Measurements from ENCODE around the gene COL5A1.

The COL5A1 gene

DNA sequence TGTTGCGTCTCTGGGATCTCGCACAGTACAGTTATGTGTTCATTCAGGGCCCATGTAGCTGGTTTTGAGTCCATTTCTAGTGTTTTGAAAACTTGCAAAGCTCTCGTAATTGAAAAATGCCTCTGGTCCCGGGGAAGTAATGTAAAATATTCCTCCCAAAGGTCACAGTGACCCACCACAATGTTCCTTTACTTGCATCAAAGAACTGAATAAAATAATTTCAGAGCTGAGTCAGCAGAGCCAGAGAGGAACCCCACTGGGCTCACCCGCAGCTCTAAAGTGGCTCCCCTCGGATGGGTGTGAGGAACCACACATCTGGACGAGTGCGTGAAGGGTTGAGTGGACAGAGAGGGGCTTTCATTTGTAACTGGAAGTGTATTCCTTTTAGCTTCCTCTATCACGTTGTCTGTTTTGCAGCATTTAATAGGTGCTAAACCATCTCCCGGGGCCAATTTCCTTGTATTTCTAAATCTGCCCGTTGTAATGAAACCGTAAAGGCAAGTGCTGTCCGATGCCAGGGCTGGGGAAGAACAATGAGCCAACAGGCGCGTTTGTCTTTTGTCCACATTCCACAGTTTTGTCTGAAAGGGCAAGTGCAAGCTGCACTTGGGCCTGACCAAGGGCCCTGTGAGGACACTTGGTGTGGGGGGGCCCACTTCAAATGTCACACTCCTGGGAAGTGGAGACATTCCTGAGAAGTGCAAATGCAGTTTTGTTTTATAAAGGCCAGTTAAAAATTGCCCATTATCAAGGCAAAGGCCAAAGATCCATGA lies 29.9 kb downstream of the COL5A1 start:
- Histone ChIP-seq H3K4me3 (ENCODE audit: low read depth in 1 of 2, low read length in 2 of 2) (no peak overlapping the region), H3K36me3 (ENCODE audit: insufficient read depth, low read length) (no peaks in the 10 kb centered on the region), H3K4me1 (ENCODE audit: insufficient read depth, low read length) (no peaks in the 10 kb centered on the region), H3K79me2 (ENCODE audit: insufficient read depth, low read length) (no peaks in the 10 kb centered on the region), H3K9me3 (ENCODE audit: insufficient read depth, low read length, severe bottlenecking) (no peaks in the 10 kb centered on the region), H2AFZ (ENCODE audit: low read depth, low read length) (no peak overlapping the region), H3K27ac (ENCODE audit: low read length) (no peak overlapping the region), H3K4me2 (ENCODE audit: insufficient read depth, low read length) (no peak overlapping the region), H4K20me1 (ENCODE audit: insufficient read depth, low read length) (no peaks in the 10 kb centered on the region), H3K9ac (ENCODE audit: low read depth, low read length) (no peak overlapping the region), H3K27me3 (ENCODE audit: insufficient read depth, low read length, poor library complexity) (no peaks in the 10 kb centered on the region)
- TF ChIP-seq, protein P1, sequence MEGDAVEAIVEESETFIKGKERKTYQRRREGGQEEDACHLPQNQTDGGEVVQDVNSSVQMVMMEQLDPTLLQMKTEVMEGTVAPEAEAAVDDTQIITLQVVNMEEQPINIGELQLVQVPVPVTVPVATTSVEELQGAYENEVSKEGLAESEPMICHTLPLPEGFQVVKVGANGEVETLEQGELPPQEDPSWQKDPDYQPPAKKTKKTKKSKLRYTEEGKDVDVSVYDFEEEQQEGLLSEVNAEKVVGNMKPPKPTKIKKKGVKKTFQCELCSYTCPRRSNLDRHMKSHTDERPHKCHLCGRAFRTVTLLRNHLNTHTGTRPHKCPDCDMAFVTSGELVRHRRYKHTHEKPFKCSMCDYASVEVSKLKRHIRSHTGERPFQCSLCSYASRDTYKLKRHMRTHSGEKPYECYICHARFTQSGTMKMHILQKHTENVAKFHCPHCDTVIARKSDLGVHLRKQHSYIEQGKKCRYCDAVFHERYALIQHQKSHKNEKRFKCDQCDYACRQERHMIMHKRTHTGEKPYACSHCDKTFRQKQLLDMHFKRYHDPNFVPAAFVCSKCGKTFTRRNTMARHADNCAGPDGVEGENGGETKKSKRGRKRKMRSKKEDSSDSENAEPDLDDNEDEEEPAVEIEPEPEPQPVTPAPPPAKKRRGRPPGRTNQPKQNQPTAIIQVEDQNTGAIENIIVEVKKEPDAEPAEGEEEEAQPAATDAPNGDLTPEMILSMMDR (IDR thresholded peaks at IDR 0.05; ENCODE audit: borderline replicate concordance, extremely low read depth, low read length, poor library complexity, severe bottlenecking) = no peak
- no peak for TF ChIP-seq EZH2 (IDR thresholded peaks at IDR 0.05; ENCODE audit: borderline replicate concordance, low read depth, low read length, severe bottlenecking)
- ATAC-seq (ENCODE audit: insufficient read depth, low read depth) (no peak), DNase-seq (no peak)

DNA sequence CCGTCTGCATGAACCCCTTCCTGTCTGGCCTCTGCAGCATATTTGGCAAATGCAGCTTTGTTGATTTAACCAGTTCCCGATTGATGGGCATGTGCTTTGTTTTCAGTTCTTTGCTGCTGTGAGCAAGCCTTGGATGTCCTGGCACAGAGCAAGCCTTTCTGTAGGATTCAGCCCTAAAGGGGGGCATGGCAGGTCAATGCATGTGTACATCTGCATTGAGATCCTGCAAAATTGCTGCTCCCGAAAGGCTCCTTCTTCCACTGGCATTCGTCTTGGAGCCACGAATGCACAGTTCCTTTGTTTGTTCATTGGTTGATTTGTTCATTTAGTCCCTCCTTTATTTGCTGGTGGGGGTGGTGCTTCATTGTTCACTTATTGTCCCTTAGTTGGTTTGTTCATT lies 34.8 kb downstream of the COL5A1 start:
- Histone ChIP-seq H4K20me1 (ENCODE audit: insufficient read depth, low read length) (no peaks in the 10 kb centered on the region), H3K27me3 (ENCODE audit: insufficient read depth, low read length, poor library complexity) (no peaks in the 10 kb centered on the region), H3K79me2 (ENCODE audit: insufficient read depth, low read length) (no peaks in the 10 kb centered on the region), H3K4me3 (ENCODE audit: low read depth in 1 of 2, low read length in 2 of 2) (no peak overlapping the region), H3K4me2 (ENCODE audit: insufficient read depth, low read length) (no peak overlapping the region), H3K36me3 (ENCODE audit: insufficient read depth, low read length) (no peaks in the 10 kb centered on the region), H3K9me3 (ENCODE audit: insufficient read depth, low read length, severe bottlenecking) (no peaks in the 10 kb centered on the region), H2AFZ (ENCODE audit: low read depth, low read length) (no peak overlapping the region), H3K27ac (ENCODE audit: low read length) (no peak overlapping the region), H3K4me1 (ENCODE audit: insufficient read depth, low read length) (no peaks in the 10 kb centered on the region), H3K9ac (ENCODE audit: low read depth, low read length) (no peak overlapping the region)
- DNase-seq (no peak), ATAC-seq (ENCODE audit: insufficient read depth, low read depth) (no peak)
- TF ChIP-seq EZH2 (IDR thresholded peaks at IDR 0.05; ENCODE audit: borderline replicate concordance, low read depth, low read length, severe bottlenecking) = no peak
- TF ChIP-seq, protein P1 (IDR thresholded peaks at IDR 0.05; ENCODE audit: borderline replicate concordance, extremely low read depth, low read length, poor library complexity, severe bottlenecking) = no peak

DNA sequence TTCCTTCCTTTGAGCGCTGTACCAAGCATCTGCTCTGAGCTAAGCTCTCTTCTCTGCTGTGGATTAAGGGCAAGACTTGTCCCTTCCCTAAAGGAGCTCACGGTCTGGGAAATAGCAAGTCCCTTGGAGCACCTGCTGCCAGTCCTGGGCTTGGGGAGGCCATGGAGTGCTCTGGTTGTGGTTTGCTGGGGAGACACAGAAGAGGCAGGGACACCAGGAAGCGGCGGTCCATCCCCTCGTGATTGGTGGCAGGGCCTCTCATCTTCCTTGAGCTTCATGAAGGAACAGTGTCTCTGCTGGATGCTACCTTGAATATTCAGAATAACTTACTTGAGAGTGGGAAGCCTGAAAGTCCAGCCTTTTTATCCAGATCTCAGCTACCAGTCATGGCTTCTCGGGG lies 35.3 kb downstream of the COL5A1 start:
- ATAC-seq (ENCODE audit: insufficient read depth, low read depth) (no peak), DNase-seq (no peak)
- H4K20me1 ChIP-seq (ENCODE audit: insufficient read depth, low read length) = no peaks in the 10 kb centered on the region
- H3K36me3 ChIP-seq (ENCODE audit: insufficient read depth, low read length) = no peaks in the 10 kb centered on the region
- H3K9me3 ChIP-seq (ENCODE audit: insufficient read depth, low read length, severe bottlenecking) = no peaks in the 10 kb centered on the region
- H3K79me2 ChIP-seq (ENCODE audit: insufficient read depth, low read length) = no peaks in the 10 kb centered on the region
- TF ChIP-seq, protein P1 (IDR thresholded peaks at IDR 0.05; ENCODE audit: borderline replicate concordance, extremely low read depth, low read length, poor library complexity, severe bottlenecking) = no peak
- TF ChIP-seq EZH2 (IDR thresholded peaks at IDR 0.05; ENCODE audit: borderline replicate concordance, low read depth, low read length, severe bottlenecking) = no peak
- H3K27ac ChIP-seq (ENCODE audit: low read length) = no peak overlapping the region
- no peak overlapping the region for H3K4me2 ChIP-seq (ENCODE audit: insufficient read depth, low read length)
- H3K9ac ChIP-seq (ENCODE audit: low read depth, low read length) = no peak overlapping the region
- no peak overlapping the region for H2AFZ ChIP-seq (ENCODE audit: low read depth, low read length)
- no peaks in the 10 kb centered on the region for H3K27me3 ChIP-seq (ENCODE audit: insufficient read depth, low read length, poor library complexity)
- H3K4me3 ChIP-seq (ENCODE audit: low read depth in 1 of 2, low read length in 2 of 2) = no peak overlapping the region
- H3K4me1 ChIP-seq (ENCODE audit: insufficient read depth, low read length) = no peaks in the 10 kb centered on the region

Measured in DND-41 (cell line).